Measurements from ENCODE around the gene LCN10.

The LCN10 gene

GRCh38 chr9:136754626-136755301, 12.0 kb upstream of the LCN10 start:
- DNase-seq (ENCODE audit: low spot score): no peak

GRCh38 chr9:136754059-136754572, 11.4 kb upstream of the LCN10 start:
- no peak for DNase-seq (ENCODE audit: low spot score)

GRCh38 chr9:136753371-136754058, 10.8 kb upstream of the LCN10 start:
- no peak for DNase-seq (ENCODE audit: low spot score)

- no peak for DNase-seq (ENCODE audit: low spot score)
Observed at GRCh38 chr9:136751814-136752213, 9.1 kb upstream of the LCN10 start.

GRCh38 chr9:136751244-136751643, 8.5 kb upstream of the LCN10 start:
- DNase-seq (ENCODE audit: low spot score): no peak

- no peak for DNase-seq (ENCODE audit: low spot score)
Observed at GRCh38 chr9:136750526-136750925, 7.8 kb upstream of the LCN10 start.

GRCh38 chr9:136748666-136749611, 6.2 kb upstream of the LCN10 start:
- no peak for DNase-seq (ENCODE audit: low spot score)

GRCh38 chr9:136748201-136748600, 5.5 kb upstream of the LCN10 start, which contains the start of gene LCN6:
Gene LCN6 (minus strand): TSS chr9:136748525. CDS start chr9:136748483, 42 bp downstream.
- no peak for DNase-seq (ENCODE audit: low spot score)

GRCh38 chr9:136747161-136748060, 4.7 kb upstream of the LCN10 start:
- DNase-seq (ENCODE audit: low spot score): no peak

GRCh38 chr9:136746621-136747020, 3.9 kb upstream of the LCN10 start:
- no peak for DNase-seq (ENCODE audit: low spot score)

- no peak for DNase-seq (ENCODE audit: low spot score)
Observed at GRCh38 chr9:136746155-136746490, 3.4 kb upstream of the LCN10 start.

- DNase-seq (ENCODE audit: low spot score): no peak
Observed at GRCh38 chr9:136745389-136746154, 2.8 kb upstream of the LCN10 start.

GRCh38 chr9:136744773-136745172, 2.0 kb upstream of the LCN10 start:
- no peak for DNase-seq (ENCODE audit: low spot score)

GRCh38 chr9:136743639-136744211, 985 bp upstream of the LCN10 start:
- DNase-seq (ENCODE audit: low spot score): no peak

- no peak for DNase-seq (ENCODE audit: low spot score)
Observed at GRCh38 chr9:136741883-136742571, 713 bp downstream of the LCN10 start.

GRCh38 chr9:136740971-136741882, 1.5 kb downstream of the LCN10 start:
- no peak for DNase-seq (ENCODE audit: low spot score)

- DNase-seq (ENCODE audit: low spot score): no peak
Observed at GRCh38 chr9:136740491-136740890, 2.2 kb downstream of the LCN10 start.

GRCh38 chr9:136740069-136740468, 2.7 kb downstream of the LCN10 start:
- no peak for DNase-seq (ENCODE audit: low spot score)

GRCh38 chr9:136739509-136739908, 3.2 kb downstream of the LCN10 start:
- no peak for DNase-seq (ENCODE audit: low spot score)

Measured in NAMALWA (cell line).